ENCODE data around the gene RPL10.
A peak's percentile ranks its signal among the peaks of the same experiment; 100 is the strongest.
"Not testable (repeated sequence)": the region's sequence is repeated elsewhere in the genome, so short reads cannot be mapped to it uniquely, and the experiment has no call there.

The RPL10 gene

GRCh38 chrX:154378059-154378798 lies 19.9 kb upstream of the RPL10 start:
- DNase-seq (ENCODE audit: low read depth in 2 of 2) = no peak

DNA sequence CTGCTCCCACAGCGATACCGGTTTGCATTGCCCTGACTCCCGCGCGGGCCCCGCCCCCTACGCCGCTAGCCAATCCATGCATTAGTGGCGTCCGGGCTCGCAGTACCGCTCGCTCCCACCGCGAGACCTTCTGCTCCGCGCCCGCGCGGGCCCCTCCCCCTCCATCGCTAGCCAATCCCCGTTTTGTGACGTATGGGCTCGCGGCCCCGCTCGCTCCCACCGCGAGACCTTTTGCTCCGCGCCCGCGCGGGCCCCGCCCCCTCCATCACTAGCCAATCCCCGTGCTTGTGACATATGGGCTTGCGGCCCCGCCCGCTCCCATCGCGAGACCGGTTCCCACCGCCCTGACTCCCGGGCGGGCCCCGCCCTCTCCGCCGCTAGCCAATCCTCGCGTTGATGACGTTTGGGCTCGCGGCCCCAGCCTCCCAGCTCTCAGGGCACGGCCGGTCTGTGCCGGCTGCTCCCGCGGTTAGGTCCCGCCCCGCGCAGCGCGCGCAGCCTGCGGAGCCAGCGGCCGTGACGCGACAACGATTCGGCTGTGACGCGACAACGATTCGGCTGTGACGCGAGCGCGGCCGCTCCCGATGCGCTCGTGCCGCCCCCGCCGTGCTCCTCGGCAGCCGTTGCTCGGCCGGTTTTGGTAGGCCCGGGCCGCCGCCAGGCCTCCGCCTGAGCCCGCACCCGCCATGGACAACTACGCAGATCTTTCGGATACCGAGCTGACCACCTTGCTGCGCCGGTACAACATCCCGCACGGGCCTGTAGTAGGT lies 19.2 kb upstream of the RPL10 start, which contains the start of gene EMD:
Gene EMD, plus strand, starts transcription at position 497 of the 770 bp plus-strand sequence. Its CDS starts 190 bp downstream, at position 687.
- peak; percentile 87 to 91 for DNase-seq (ENCODE audit: low read depth in 2 of 2)

DNA sequence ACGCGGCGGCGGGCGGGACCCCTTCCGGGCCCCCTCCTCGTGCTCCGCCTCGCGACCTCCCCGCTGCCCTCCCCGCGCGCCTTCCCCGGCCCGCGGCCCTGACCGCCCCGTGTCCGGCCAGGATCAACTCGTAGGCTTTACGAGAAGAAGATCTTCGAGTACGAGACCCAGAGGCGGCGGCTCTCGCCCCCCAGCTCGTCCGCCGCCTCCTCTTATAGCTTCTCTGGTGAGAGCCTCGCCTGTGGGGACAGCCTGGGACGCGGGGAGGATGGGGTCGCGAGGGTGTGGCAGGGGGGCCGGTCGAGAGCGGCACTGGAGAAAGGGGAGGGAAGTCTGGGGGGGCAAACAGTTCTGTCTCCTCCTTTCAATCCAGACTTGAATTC lies 18.6 kb upstream of the RPL10 start:
- DNase-seq (ENCODE audit: low read depth in 2 of 2) = no peak

GRCh38 chrX:154380153-154380552 lies 18.0 kb upstream of the RPL10 start:
- no peak for DNase-seq (ENCODE audit: low read depth in 2 of 2)

DNA sequence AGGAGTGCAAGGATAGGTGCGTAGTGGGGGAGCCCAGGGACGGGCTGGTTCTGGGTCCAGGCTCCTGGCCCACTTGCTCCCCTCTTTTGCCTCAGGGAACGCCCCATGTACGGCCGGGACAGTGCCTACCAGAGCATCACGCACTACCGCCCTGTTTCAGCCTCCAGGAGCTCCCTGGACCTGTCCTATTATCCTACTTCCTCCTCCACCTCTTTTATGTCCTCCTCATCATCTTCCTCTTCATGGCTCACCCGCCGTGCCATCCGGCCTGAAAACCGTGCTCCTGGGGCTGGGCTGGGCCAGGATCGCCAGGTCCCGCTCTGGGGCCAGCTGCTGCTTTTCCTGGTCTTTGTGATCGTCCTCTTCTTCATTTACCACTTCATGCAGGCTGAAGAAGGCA lies 17.4 kb upstream of the RPL10 start:
- no peak for DNase-seq (ENCODE audit: low read depth in 2 of 2)

DNA sequence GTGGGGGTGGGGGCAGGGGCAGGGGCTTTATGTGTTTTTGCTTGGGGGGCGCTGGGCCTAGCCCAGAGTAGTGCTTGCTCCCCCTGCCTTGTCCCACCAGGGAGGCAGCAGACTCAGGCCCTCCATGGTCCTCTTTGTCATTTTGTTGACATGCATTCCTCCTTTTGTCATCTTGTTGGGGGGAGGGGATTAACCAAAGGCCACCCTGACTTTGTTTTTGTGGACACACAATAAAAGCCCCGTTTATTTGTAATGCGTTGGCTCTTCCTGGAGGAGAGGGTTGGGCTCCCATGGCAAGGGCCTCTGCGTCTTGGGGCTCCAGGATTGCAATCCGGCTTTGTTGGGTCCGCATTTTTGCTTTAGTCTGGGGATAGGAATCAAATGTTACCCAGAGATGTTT lies 16.9 kb upstream of the RPL10 start:
- no peak for DNase-seq (ENCODE audit: low read depth in 2 of 2)

- DNase-seq (ENCODE audit: low read depth in 2 of 2) = no peak
Observed at GRCh38 chrX:154382483-154383069, 15.6 kb upstream of the RPL10 start.

GRCh38 chrX:154383359-154384283 lies 14.6 kb upstream of the RPL10 start:
- DNase-seq (ENCODE audit: low read depth in 2 of 2) = no peak

DNA sequence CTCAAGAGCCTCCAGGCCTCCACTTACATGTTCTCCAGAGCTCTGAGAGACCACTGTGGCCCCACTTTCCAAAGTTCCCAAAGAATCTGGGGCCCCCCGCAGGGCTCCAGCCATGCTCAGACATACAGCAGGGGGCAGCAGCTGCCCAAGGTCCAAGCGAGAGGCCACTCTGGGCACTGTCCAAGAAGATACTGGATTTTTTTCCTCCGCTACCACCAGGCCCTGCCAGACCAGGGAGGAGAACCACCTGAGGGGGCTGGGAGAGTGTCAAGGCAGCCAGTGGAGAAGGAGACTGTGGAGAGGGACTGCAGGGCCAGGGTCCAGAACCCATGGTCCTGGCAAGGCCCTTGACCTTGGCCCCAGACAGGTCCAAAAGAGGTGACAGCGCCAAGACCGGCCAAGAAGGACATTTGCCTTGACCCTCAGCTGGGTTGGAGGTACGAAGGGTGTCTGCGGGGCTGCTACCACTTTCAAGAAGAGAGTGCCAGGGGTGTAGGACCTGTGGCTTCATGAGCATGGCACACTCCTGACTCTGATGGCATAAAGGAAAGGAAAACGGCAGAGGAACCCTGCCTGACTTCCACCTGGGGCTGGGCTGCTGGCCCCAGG lies 13.8 kb upstream of the RPL10 start:
- no peak for DNase-seq (ENCODE audit: low read depth in 2 of 2)

GRCh38 chrX:154388094-154388493 lies 10.1 kb upstream of the RPL10 start:
- DNase-seq (ENCODE audit: low read depth in 2 of 2) = not testable (repeated sequence)

GRCh38 chrX:154388649-154389048 lies 9.5 kb upstream of the RPL10 start:
- not testable (repeated sequence) for DNase-seq (ENCODE audit: low read depth in 2 of 2)

GRCh38 chrX:154389812-154390747 lies 8.1 kb upstream of the RPL10 start:
- not testable (repeated sequence) for DNase-seq (ENCODE audit: low read depth in 2 of 2)

- not testable (repeated sequence) for DNase-seq (ENCODE audit: low read depth in 2 of 2)
Observed at GRCh38 chrX:154396363-154396762, 1.8 kb upstream of the RPL10 start.

GRCh38 chrX:154396973-154397887 lies 947 bp upstream of the RPL10 start:
- peak in 1 of 2 donors; percentile 25 for DNase-seq (ENCODE audit: low read depth in 2 of 2)

GRCh38 chrX:154398668-154399526 lies 720 bp downstream of the RPL10 start:
- peak; percentile 63 to 69 for DNase-seq (ENCODE audit: low read depth in 2 of 2)

DNA sequence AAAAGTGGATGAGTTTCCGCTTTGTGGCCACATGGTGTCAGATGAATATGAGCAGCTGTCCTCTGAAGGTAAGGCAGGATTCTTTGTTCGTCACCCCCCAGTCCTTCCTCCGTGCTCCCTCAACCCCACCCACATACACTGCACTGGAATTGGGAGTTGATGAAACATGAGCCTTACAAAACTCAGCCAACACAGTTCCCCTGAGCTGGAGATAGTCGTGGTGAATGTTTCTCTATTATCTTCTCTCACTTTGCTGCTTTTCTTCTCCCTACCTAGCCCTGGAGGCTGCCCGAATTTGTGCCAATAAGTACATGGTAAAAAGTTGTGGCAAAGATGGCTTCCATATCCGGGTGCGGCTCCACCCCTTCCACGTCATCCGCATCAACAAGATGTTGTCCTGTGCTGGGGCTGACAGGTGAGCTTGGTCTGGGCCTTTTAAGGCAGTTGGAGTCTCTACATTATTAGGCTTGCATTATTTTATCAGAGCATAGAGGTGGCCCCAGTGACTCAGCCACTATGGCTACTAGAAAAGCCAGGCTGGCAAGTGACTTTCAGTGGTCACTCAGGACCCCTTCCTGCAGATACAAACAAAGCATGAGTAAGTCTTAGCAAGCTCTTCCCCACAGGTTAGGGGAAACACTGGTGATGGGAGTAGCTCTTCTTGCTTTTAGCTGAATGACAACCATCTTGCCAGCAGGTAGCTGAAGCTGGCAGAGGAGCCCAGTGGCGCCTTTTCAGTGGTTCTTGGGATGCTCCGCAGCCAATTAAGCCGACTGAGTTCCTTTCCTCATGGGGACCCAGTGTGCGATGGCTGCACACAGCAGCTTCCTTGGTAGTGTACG lies 1.6 kb downstream of the RPL10 start:
- DNase-seq (ENCODE audit: low read depth in 2 of 2) = no peak

GRCh38 chrX:154400369-154400817 lies 2.2 kb downstream of the RPL10 start:
- not testable (repeated sequence) for DNase-seq (ENCODE audit: low read depth in 2 of 2)

All from stimulated activated CD8-positive, alpha-beta memory T cell treated with anti-CD3 and anti-CD28 coated beads, Interleukin-2, amount 100 ng/mL, for 1 hour (primary cell).